ACHN (cell line): ENCODE measurements around the gene TTLL4.
A peak's percentile ranks its signal among the peaks of the same experiment; 100 is the strongest.
"Not testable (repeated sequence)": the region's sequence is repeated elsewhere in the genome, so short reads cannot be mapped to it uniquely, and the experiment has no call there.

Experiments used
- DNase-seq: peaks from one replicate; pipeline ENCODE4 v3.0.0-alpha.2; 2015
- in situ Hi-C: cut with HindIII; loops from 2 replicates; pipeline ENCODE4 v1.10.0; 2017; ENCODE audit warnings: low sequenced_read_pairs, low pct_ligation_motif_present, low pct_unique_long_range_greater_than_20kb

The TTLL4 gene

GRCh38 chr2:218733171-218734021 is 22.8 kb downstream of the TTLL4 start:
- in situ Hi-C loops = no loop called here
- DNase-seq = peak; percentile 19

- in situ Hi-C loops = no loop called here
- DNase-seq = no peak
These were observed 23.7 kb downstream of the TTLL4 start for GRCh38 chr2:218734190-218734975.

- in situ Hi-C loops = no loop called here
- DNase-seq = no peak
These were observed 25.9 kb downstream of the TTLL4 start for GRCh38 chr2:218736531-218736930.

- DNase-seq = no peak
- in situ Hi-C loops = no loop called here
These were observed 32.4 kb downstream of the TTLL4 start for GRCh38 chr2:218743068-218743467.

GRCh38 chr2:218744615-218745014 is 34.0 kb downstream of the TTLL4 start:
- DNase-seq = no peak
- in situ Hi-C loops = no loop called here

GRCh38 chr2:218745160-218745558 is 34.5 kb downstream of the TTLL4 start:
- in situ Hi-C loops = no loop called here
- no peak for DNase-seq

- in situ Hi-C loops = no loop called here
These were observed 35.2 kb downstream of the TTLL4 start for GRCh38 chr2:218745559-218746469.

GRCh38 chr2:218746470-218746795 is 35.8 kb downstream of the TTLL4 start:
- no peak for DNase-seq
- in situ Hi-C loops = no loop called here

More at GRCh38 chr2:218745559-218746469, 35.2 kb downstream of the TTLL4 start:
- no peak for DNase-seq

- DNase-seq = no peak
These were observed 36.3 kb downstream of the TTLL4 start for GRCh38 chr2:218746960-218747359.

GRCh38 chr2:218748741-218749441 is 38.3 kb downstream of the TTLL4 start:
- in situ Hi-C loops = no loop called here
- no peak for DNase-seq

More at GRCh38 chr2:218746960-218747359, 36.3 kb downstream of the TTLL4 start:
- in situ Hi-C loops = no loop called here

- in situ Hi-C loops = no loop called here
- DNase-seq = no peak
These were observed 43.6 kb downstream of the TTLL4 start for GRCh38 chr2:218754201-218754600.

- DNase-seq = no peak
- in situ Hi-C loops = no loop called here
These were observed 44.1 kb downstream of the TTLL4 start for GRCh38 chr2:218754781-218755180.

- in situ Hi-C loops = no loop called here
- no peak for DNase-seq
These were observed 44.5 kb downstream of the TTLL4 start for GRCh38 chr2:218755198-218755566.

- in situ Hi-C loops = no loop called here
- DNase-seq = no peak
These were observed 45.2 kb downstream of the TTLL4 start for GRCh38 chr2:218755567-218756404.

GRCh38 chr2:218756599-218757377 is 46.2 kb downstream of the TTLL4 start:
- in situ Hi-C loops = no loop called here

GRCh38 chr2:218761795-218762194 is 51.2 kb downstream of the TTLL4 start:
- no peak for DNase-seq
- in situ Hi-C loops = no loop called here

More at GRCh38 chr2:218756599-218757377, 46.2 kb downstream of the TTLL4 start:
- no peak for DNase-seq

GRCh38 chr2:218772759-218773158 is 62.1 kb downstream of the TTLL4 start:
- in situ Hi-C loops, DNase-seq: not testable (repeated sequence)
